ENCODE measurements around the gene WBP2.
"Not testable (repeated sequence)": the region's sequence is repeated elsewhere in the genome, so short reads cannot be mapped to it uniquely, and the experiment has no call there.

GRCh38 chr17:75851693-75851991 lies 3.5 kb downstream of the WBP2 start:
- TF ChIP-seq POLR2A, POLR2AphosphoS5 (IDR thresholded peaks at IDR 0.05; ENCODE audit: low read depth, low read length): not testable (repeated sequence)

All from GM12891 (cell line).